ENCODE results near the gene GJB4.
"Not testable (repeated sequence)": the region's sequence is repeated elsewhere in the genome, so short reads cannot be mapped to it uniquely, and the experiment has no call there.

Gene GJB4

GRCh38 chr1:34746785-34747637 lies 12.5 kb upstream of the GJB4 start:
- no peak for DNase-seq (ENCODE audit: low read depth)

GRCh38 chr1:34747638-34747941 lies 11.9 kb upstream of the GJB4 start:
- DNase-seq (ENCODE audit: low read depth), result no peak

GRCh38 chr1:34749992-34750391 lies 9.5 kb upstream of the GJB4 start:
- DNase-seq (ENCODE audit: low read depth), result no peak

- no peak for DNase-seq (ENCODE audit: low read depth)
These were observed 8.9 kb upstream of the GJB4 start for GRCh38 chr1:34750610-34751009.

GRCh38 chr1:34753163-34753562 lies 6.4 kb upstream of the GJB4 start:
- no peak for DNase-seq (ENCODE audit: low read depth)

GRCh38 chr1:34754964-34755637 lies 4.4 kb upstream of the GJB4 start, which contains the start of gene GJB5:
GJB5 (plus strand) TSS chr1:34755047; CDS start chr1:34757331, 2,284 bp downstream.
- DNase-seq (ENCODE audit: low read depth), result no peak

GRCh38 chr1:34755961-34756360 lies 3.6 kb upstream of the GJB4 start:
- DNase-seq (ENCODE audit: low read depth), result no peak

GRCh38 chr1:34757386-34757785 lies 2.2 kb upstream of the GJB4 start:
- DNase-seq (ENCODE audit: low read depth), result no peak

- no peak for DNase-seq (ENCODE audit: low read depth)
These were observed 789 bp upstream of the GJB4 start for GRCh38 chr1:34758751-34759150.

- no peak for DNase-seq (ENCODE audit: low read depth)
These were observed 1.7 kb downstream of the GJB4 start for GRCh38 chr1:34761176-34761761.

GRCh38 chr1:34761776-34762307 lies 2.3 kb downstream of the GJB4 start:
- no peak for DNase-seq (ENCODE audit: low read depth)

GRCh38 chr1:34762474-34763141 lies 3.1 kb downstream of the GJB4 start:
- DNase-seq (ENCODE audit: low read depth), result no peak

GRCh38 chr1:34763142-34763781 lies 3.7 kb downstream of the GJB4 start:
- DNase-seq (ENCODE audit: low read depth), result peak; percentile 50

GRCh38 chr1:34768856-34769255 lies 9.3 kb downstream of the GJB4 start:
- no peak for DNase-seq (ENCODE audit: low read depth)

GRCh38 chr1:34770891-34771504 lies 11.5 kb downstream of the GJB4 start:
- DNase-seq (ENCODE audit: low read depth), result no peak

- no peak for DNase-seq (ENCODE audit: low read depth)
These were observed 12.2 kb downstream of the GJB4 start for GRCh38 chr1:34771573-34772371.

GRCh38 chr1:34773114-34773513 lies 13.6 kb downstream of the GJB4 start:
- DNase-seq (ENCODE audit: low read depth), result not testable (repeated sequence)

GRCh38 chr1:34774957-34775356 lies 15.4 kb downstream of the GJB4 start:
- no peak for DNase-seq (ENCODE audit: low read depth)

GRCh38 chr1:34776911-34777310 lies 17.4 kb downstream of the GJB4 start:
- no peak for DNase-seq (ENCODE audit: low read depth)

GRCh38 chr1:34777519-34778321 lies 18.2 kb downstream of the GJB4 start:
- peak; percentile 15 for DNase-seq (ENCODE audit: low read depth)
